ENCODE measurements around the gene SH3D21.

Gene SH3D21

GRCh38 chr1:36300526-36300925 lies 5.6 kb upstream of the SH3D21 start:
- DNase-seq: no peak
- in situ Hi-C loops (cut with MboI; ENCODE audit: low pct_unique_long_range_greater_than_20kb, low sequenced_read_pairs): no loop called here

GRCh38 chr1:36301220-36301619 lies 4.9 kb upstream of the SH3D21 start:
- in situ Hi-C loops (cut with MboI; ENCODE audit: low pct_unique_long_range_greater_than_20kb, low sequenced_read_pairs): no loop called here
- DNase-seq: no peak

- no peak for DNase-seq
- in situ Hi-C loops (cut with MboI; ENCODE audit: low pct_unique_long_range_greater_than_20kb, low sequenced_read_pairs): no loop called here
Observed at GRCh38 chr1:36303244-36303643, 2.9 kb upstream of the SH3D21 start.

GRCh38 chr1:36303650-36304360 lies 2.4 kb upstream of the SH3D21 start:
- in situ Hi-C loops (cut with MboI; ENCODE audit: low pct_unique_long_range_greater_than_20kb, low sequenced_read_pairs): no loop called here
- no peak for DNase-seq

- peak; percentile 79 for DNase-seq
- in situ Hi-C loops (cut with MboI; ENCODE audit: low pct_unique_long_range_greater_than_20kb, low sequenced_read_pairs): no loop called here
Observed at GRCh38 chr1:36304521-36304920, 1.6 kb upstream of the SH3D21 start.

- no peak for DNase-seq
- in situ Hi-C loops (cut with MboI; ENCODE audit: low pct_unique_long_range_greater_than_20kb, low sequenced_read_pairs): no loop called here
Observed at GRCh38 chr1:36304970-36305914, 926 bp upstream of the SH3D21 start.

GRCh38 chr1:36305915-36306209 lies 306 bp upstream of the SH3D21 start:
- no peak for DNase-seq
- in situ Hi-C loops (cut with MboI; ENCODE audit: low pct_unique_long_range_greater_than_20kb, low sequenced_read_pairs): no loop called here

GRCh38 chr1:36306902-36307456 lies 811 bp downstream of the SH3D21 start:
- in situ Hi-C loops (cut with MboI; ENCODE audit: low pct_unique_long_range_greater_than_20kb, low sequenced_read_pairs): no loop called here
- DNase-seq: peak; percentile 88

- in situ Hi-C loops (cut with MboI; ENCODE audit: low pct_unique_long_range_greater_than_20kb, low sequenced_read_pairs): no loop called here
- DNase-seq: no peak
Observed at GRCh38 chr1:36307601-36308330, 1.6 kb downstream of the SH3D21 start.

GRCh38 chr1:36309397-36309796 lies 3.2 kb downstream of the SH3D21 start:
- in situ Hi-C loops (cut with MboI; ENCODE audit: low pct_unique_long_range_greater_than_20kb, low sequenced_read_pairs): no loop called here

GRCh38 chr1:36320291-36320761 lies 14.2 kb downstream of the SH3D21 start:
- no peak for DNase-seq
- in situ Hi-C loops (cut with MboI; ENCODE audit: low pct_unique_long_range_greater_than_20kb, low sequenced_read_pairs): no loop called here

More at GRCh38 chr1:36309397-36309796, 3.2 kb downstream of the SH3D21 start:
- no peak for DNase-seq

GRCh38 chr1:36320767-36321118 lies 14.6 kb downstream of the SH3D21 start:
- in situ Hi-C loops (cut with MboI; ENCODE audit: low pct_unique_long_range_greater_than_20kb, low sequenced_read_pairs): no loop called here
- no peak for DNase-seq

- no peak for DNase-seq
- in situ Hi-C loops (cut with MboI; ENCODE audit: low pct_unique_long_range_greater_than_20kb, low sequenced_read_pairs): no loop called here
Observed at GRCh38 chr1:36321119-36321951, 15.2 kb downstream of the SH3D21 start.

- in situ Hi-C loops (cut with MboI; ENCODE audit: low pct_unique_long_range_greater_than_20kb, low sequenced_read_pairs): no loop called here
- no peak for DNase-seq
Observed at GRCh38 chr1:36322041-36322785, 16.0 kb downstream of the SH3D21 start.

GRCh38 chr1:36322786-36323635 lies 16.8 kb downstream of the SH3D21 start:
- in situ Hi-C loops (cut with MboI; ENCODE audit: low pct_unique_long_range_greater_than_20kb, low sequenced_read_pairs): no loop called here
- peak; percentile 19 for DNase-seq

- DNase-seq: peak; percentile 89
- in situ Hi-C loops (cut with MboI; ENCODE audit: low pct_unique_long_range_greater_than_20kb, low sequenced_read_pairs): no loop called here
Observed at GRCh38 chr1:36323636-36324352, 17.6 kb downstream of the SH3D21 start, which contains the start of gene EVA1B. TSS of gene EVA1B (minus strand) at chr1:36323645. CDS start at chr1:36323037, 608 bp downstream.

- DNase-seq: no peak
- in situ Hi-C loops (cut with MboI; ENCODE audit: low pct_unique_long_range_greater_than_20kb, low sequenced_read_pairs): no loop called here
Observed at GRCh38 chr1:36324353-36324703, 18.2 kb downstream of the SH3D21 start.

All from KBM-7 (cell line).